CD4-positive, CD25-positive, alpha-beta regulatory T cell (primary cell): ENCODE measurements around the gene ZNRF3. TPM values are rescaled to one million over a fixed set of nuclear protein-coding genes. Genes with fewer than 3 reads are reported as not detected.
"Not testable (repeated sequence)": the region's sequence is repeated elsewhere in the genome, so short reads cannot be mapped to it uniquely, and the experiment has no call there.

Experiments
- ATAC-seq, 2 donors: fragments of 150-1000 bp; cut with Tn5 transposase; one replicate each; pipeline ENCODE4 v1.10.0; 2021; ENCODE audit warnings: low read depth in 2 of 2, moderate number of reproducible peaks in 2 of 2, moderate library complexity in 1 of 2
- DNase-seq, 3 donors: peaks; one replicate each; pipeline versions ENCODE4 v3.0.0 to v3.0.0-alpha.2; 2012 to 2022; ENCODE audit warnings: mixed read lengths in 1 of 3
- H3K27ac ChIP-seq: one replicate; pipeline ENCODE4 v1.7.0; 2013; ENCODE audit warnings: mild to moderate bottlenecking, low read length; ENCODE audit not compliant: insufficient read depth, poor library complexity, severe bottlenecking
- H3K27me3 ChIP-seq: one replicate; pipeline ENCODE4 v1.7.0; 2013; ENCODE audit warnings: low read length; ENCODE audit not compliant: control insufficient read depth, insufficient read depth
- H3K36me3 ChIP-seq: one replicate; pipeline ENCODE4 v1.7.0; 2013; ENCODE audit warnings: mild to moderate bottlenecking, low read length, moderate library complexity; ENCODE audit not compliant: control insufficient read depth, insufficient read depth
- H3K4me1 ChIP-seq: 2 replicates; pipeline ENCODE4 v1.7.0; 2013; ENCODE audit warnings: mild to moderate bottlenecking, low read length; ENCODE audit not compliant: insufficient read depth, control insufficient read depth, poor library complexity, severe bottlenecking
- H3K4me3 ChIP-seq: one replicate; pipeline ENCODE4 v1.7.0; 2013; ENCODE audit warnings: low read depth, mild to moderate bottlenecking, low read length, moderate library complexity
- H3K9me3 ChIP-seq, 2 experiments: 1 replicate in 1 of 2; 2 replicates in 1 of 2; pipeline ENCODE4 v1.7.0; 2013; ENCODE audit warnings: low read length in 2 of 2, mild to moderate bottlenecking in 1 of 2, moderate library complexity in 1 of 2; ENCODE audit not compliant: control insufficient read depth in 2 of 2
- H3K27ac Mint-ChIP-seq, 3 donors: one replicate each; pipeline ENCODE4 v1.8.0; 2020 to 2022; ENCODE audit warnings: mild to moderate bottlenecking in 3 of 3, mixed read lengths in 3 of 3, moderate library complexity in 2 of 3
- H3K27me3 Mint-ChIP-seq: one replicate; pipeline ENCODE4 v1.8.0; 2022; ENCODE audit warnings: mild to moderate bottlenecking, mixed read lengths
- H3K36me3 Mint-ChIP-seq: one replicate; pipeline ENCODE4 v1.8.0; 2020; ENCODE audit warnings: mixed read lengths
- H3K4me1 Mint-ChIP-seq, 4 donors: one replicate each; pipeline ENCODE4 v1.8.0; 2020 to 2022; ENCODE audit warnings: mixed read lengths in 4 of 4, mild to moderate bottlenecking in 1 of 4
- H3K4me3 Mint-ChIP-seq, 4 donors: one replicate each; pipeline ENCODE4 v1.8.0; 2020 to 2022; ENCODE audit warnings: mild to moderate bottlenecking in 4 of 4, mixed read lengths in 4 of 4, moderate library complexity in 3 of 4
- H3K9me3 Mint-ChIP-seq, 7 donors: one replicate each; pipeline ENCODE4 v1.8.0; 2020 to 2022; ENCODE audit warnings: mixed read lengths in 7 of 7, mild to moderate bottlenecking in 3 of 7, moderate library complexity in 2 of 7
- polyA plus RNA-seq, 4 donors: library from polyadenylated mRNA; unstranded; fragments of 300-500 nt; fragmentation: Illumina TruSeq; gene quantifications; one replicate each; pipeline ENCODE4 v1.2.3, GENCODE V29; 2021
- total RNA-seq: library from RNA; stranded (reverse); gene quantifications from one replicate; pipeline ENCODE4 v1.2.3, GENCODE V29; 2022

The ZNRF3 gene
- total and polyA plus RNA-seq, 5 donors from 2014 or later = 0.06 to 0.35 (median 0.24) TPM

GRCh38 chr22:28903080-28903479 is 19.7 kb downstream of the ZNRF3 start:
- no peaks in the 10 kb centered on the region for H3K36me3 ChIP-seq
- no peak overlapping the region for H3K4me3 ChIP-seq
- H3K27me3 ChIP-seq = no peaks in the 10 kb centered on the region
- H3K9me3 Mint-ChIP-seq = no peaks in the 10 kb centered on the region
- peaks cover 5% of the 10 kb centered on the region for H3K27me3 Mint-ChIP-seq
- H3K4me3 Mint-ChIP-seq = no peak overlapping the region
- H3K9me3 ChIP-seq = no peaks in the 10 kb centered on the region
- H3K36me3 Mint-ChIP-seq = no peaks in the 10 kb centered on the region
- peaks cover 14% of the 10 kb centered on the region for H3K4me1 ChIP-seq
- no peak overlapping the region for H3K27ac ChIP-seq
- H3K4me1 Mint-ChIP-seq = peaks cover 3 to 27% (median 10%) of the 10 kb centered on the region in 4 donors
- DNase-seq = no peak
- no peak for ATAC-seq
- H3K27ac Mint-ChIP-seq = no peak overlapping the region

DNA sequence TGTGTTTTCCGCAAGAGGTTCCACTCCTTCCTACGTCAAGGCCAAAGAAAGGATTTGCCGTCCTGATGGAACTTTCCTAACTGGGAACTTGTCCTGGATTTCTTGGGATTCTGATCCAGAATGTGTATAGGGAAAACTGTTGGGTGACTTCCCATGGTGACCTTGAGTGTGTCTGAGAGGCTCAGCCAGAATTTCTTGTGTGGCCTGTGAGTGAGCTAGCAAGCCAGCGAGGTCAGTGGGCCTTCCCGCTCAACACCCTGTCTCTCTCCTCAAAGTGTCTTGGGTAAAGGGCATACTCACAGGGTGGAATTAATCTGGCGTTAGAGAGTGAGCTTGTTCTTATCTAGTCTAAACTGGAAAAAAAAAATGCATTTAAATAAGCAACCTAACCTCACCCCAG is 20.4 kb downstream of the ZNRF3 start:
- H3K4me3 ChIP-seq = no peak overlapping the region
- DNase-seq = no peak
- H3K4me1 ChIP-seq = peaks cover 11% of the 10 kb centered on the region
- Mint-ChIP-seq H3K36me3 (no peaks in the 10 kb centered on the region), H3K27me3 (peaks cover 11% of the 10 kb centered on the region), H3K9me3 (no peaks in the 10 kb centered on the region), H3K4me1 (peaks cover 4 to 31% (median 13%) of the 10 kb centered on the region in 4 donors), H3K4me3 (no peak overlapping the region), H3K27ac (no peak overlapping the region)
- no peaks in the 10 kb centered on the region for H3K36me3 ChIP-seq
- no peaks in the 10 kb centered on the region for H3K27me3 ChIP-seq
- no peaks in the 10 kb centered on the region for H3K9me3 ChIP-seq
- no peak for ATAC-seq
- H3K27ac ChIP-seq = no peak overlapping the region

GRCh38 chr22:28904211-28904896 is 21.0 kb downstream of the ZNRF3 start:
- no peak overlapping the region for H3K4me3 ChIP-seq

DNA sequence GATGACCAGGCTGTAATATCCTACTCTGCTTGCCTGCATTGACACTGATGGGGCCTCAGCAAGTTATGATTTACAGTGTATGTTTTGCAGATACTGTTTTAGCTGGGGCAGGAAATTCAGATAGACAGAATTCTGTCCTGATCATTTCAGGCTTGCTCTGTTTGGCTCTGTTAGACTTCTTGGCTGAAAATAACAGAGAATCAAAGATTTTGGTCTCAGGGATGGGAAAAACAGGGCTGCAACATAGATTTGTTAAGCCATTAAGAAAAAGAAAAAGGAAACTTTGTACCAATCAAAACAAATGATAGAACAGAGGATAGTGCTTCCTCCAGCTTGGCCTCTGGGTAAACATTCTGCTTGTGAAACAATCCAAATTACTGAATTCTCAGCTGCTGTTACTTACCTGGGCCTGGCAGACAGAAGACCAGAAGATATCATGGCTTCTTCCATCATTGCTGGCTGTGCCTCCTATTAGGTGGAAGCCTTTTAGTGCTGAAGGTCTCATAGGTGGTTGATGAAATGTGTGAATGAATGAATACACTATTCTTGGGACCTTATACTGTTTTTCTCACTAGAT is 22.0 kb downstream of the ZNRF3 start:
- ATAC-seq = no peak
- Mint-ChIP-seq H3K9me3 (no peaks in the 10 kb centered on the region), H3K4me3 (no peak overlapping the region), H3K4me1 (peaks cover 4 to 25% (median 12%) of the 10 kb centered on the region in 4 donors), H3K27me3 (peaks cover 12% of the 10 kb centered on the region), H3K27ac (peak overlapping the region in 1 of 3 donors; percentile 41), H3K36me3 (no peaks in the 10 kb centered on the region)
- Histone ChIP-seq H3K4me1 (no peaks in the 10 kb centered on the region), H3K27ac (no peak overlapping the region), H3K27me3 (no peaks in the 10 kb centered on the region), H3K36me3 (no peaks in the 10 kb centered on the region), H3K4me3 (no peak overlapping the region), H3K9me3 (no peaks in the 10 kb centered on the region)
- no peak for DNase-seq

More at GRCh38 chr22:28904211-28904896, 21.0 kb downstream of the ZNRF3 start:
- ATAC-seq (no peak), DNase-seq (no peak)
- no peaks in the 10 kb centered on the region for H3K36me3 Mint-ChIP-seq
- H3K27ac ChIP-seq = no peak overlapping the region
- H3K4me3 Mint-ChIP-seq = no peak overlapping the region
- no peaks in the 10 kb centered on the region for H3K9me3 ChIP-seq
- H3K27me3 Mint-ChIP-seq = peaks cover 12% of the 10 kb centered on the region
- H3K27ac Mint-ChIP-seq = no peak overlapping the region
- no peaks in the 10 kb centered on the region for H3K36me3 ChIP-seq
- peaks cover 5% of the 10 kb centered on the region for H3K4me1 ChIP-seq
- no peaks in the 10 kb centered on the region for H3K9me3 Mint-ChIP-seq
- peaks cover 4 to 31% (median 15%) of the 10 kb centered on the region in 4 donors for H3K4me1 Mint-ChIP-seq
- H3K27me3 ChIP-seq = no peaks in the 10 kb centered on the region

DNA sequence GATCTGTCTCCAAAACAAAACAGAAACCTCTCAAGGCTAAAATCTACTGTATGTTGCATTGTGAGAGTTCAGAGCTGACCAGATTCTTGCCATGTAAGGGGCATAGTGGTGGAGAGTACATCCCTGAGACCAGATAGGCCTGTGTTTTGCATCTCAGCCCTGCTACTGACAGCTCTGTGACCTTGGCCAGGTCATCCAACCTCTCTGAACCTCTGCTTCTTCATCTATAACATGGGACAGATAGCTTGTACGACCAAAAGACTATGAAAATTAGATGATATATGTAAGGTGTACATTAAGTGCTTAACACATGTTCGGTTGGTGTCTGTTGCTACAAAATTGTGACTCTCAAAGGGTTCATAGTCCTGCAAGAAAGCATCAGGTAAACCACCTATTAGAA is 22.9 kb downstream of the ZNRF3 start:
- Histone ChIP-seq H3K4me3 (no peak overlapping the region), H3K9me3 (no peaks in the 10 kb centered on the region), H3K4me1 (no peaks in the 10 kb centered on the region), H3K27me3 (no peaks in the 10 kb centered on the region), H3K36me3 (no peaks in the 10 kb centered on the region), H3K27ac (no peak overlapping the region)
- peaks cover 4 to 21% (median 11%) of the 10 kb centered on the region in 4 donors for H3K4me1 Mint-ChIP-seq
- no peaks in the 10 kb centered on the region for H3K9me3 Mint-ChIP-seq
- no peak overlapping the region for H3K4me3 Mint-ChIP-seq
- no peak for DNase-seq
- no peak for ATAC-seq
- no peaks in the 10 kb centered on the region for H3K36me3 Mint-ChIP-seq
- no peak overlapping the region for H3K27ac Mint-ChIP-seq
- H3K27me3 Mint-ChIP-seq = peaks cover 12% of the 10 kb centered on the region

DNA sequence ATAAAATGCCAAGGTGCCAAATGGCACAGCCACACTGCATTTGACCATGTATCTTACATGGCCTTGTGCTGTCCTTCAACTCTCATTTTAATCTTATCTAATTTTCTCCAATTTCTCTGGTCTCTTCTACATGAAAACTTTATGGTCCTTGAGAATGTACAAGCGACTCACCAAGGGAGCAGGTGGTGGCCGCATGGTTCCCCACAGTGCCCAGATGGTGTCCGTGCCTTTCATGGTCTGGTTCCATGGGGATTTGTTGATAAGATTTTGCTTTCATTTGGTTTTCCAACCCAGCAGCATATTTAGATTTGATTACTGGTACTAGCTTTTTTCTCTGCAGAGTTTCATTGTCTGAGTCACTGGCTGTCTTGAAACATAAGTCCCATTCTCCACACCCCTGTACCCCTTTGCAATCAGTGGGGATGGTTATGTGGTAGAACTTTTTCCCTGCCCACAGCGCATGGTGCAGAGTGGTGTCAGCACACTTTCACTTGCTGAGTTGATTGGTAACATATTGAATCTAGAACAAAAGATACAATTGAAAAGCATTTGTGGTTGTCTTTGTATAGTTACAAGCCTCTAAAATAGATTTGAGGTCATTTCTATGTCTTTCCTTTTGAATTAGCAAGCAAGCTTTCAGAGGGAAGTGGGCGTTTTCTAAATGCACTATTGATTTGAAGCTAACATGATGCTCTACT is 24.1 kb downstream of the ZNRF3 start:
- Histone ChIP-seq H3K9me3 (no peaks in the 10 kb centered on the region), H3K27ac (no peak overlapping the region), H3K4me3 (no peak overlapping the region), H3K36me3 (no peaks in the 10 kb centered on the region), H3K27me3 (no peaks in the 10 kb centered on the region), H3K4me1 (no peaks in the 10 kb centered on the region)
- Mint-ChIP-seq H3K9me3 (no peaks in the 10 kb centered on the region), H3K36me3 (no peaks in the 10 kb centered on the region), H3K4me3 (no peak overlapping the region), H3K4me1 (peaks cover 4 to 21% (median 11%) of the 10 kb centered on the region in 4 donors), H3K27me3 (peaks cover 12% of the 10 kb centered on the region), H3K27ac (no peak overlapping the region)
- ATAC-seq = no peak
- no peak for DNase-seq

DNA sequence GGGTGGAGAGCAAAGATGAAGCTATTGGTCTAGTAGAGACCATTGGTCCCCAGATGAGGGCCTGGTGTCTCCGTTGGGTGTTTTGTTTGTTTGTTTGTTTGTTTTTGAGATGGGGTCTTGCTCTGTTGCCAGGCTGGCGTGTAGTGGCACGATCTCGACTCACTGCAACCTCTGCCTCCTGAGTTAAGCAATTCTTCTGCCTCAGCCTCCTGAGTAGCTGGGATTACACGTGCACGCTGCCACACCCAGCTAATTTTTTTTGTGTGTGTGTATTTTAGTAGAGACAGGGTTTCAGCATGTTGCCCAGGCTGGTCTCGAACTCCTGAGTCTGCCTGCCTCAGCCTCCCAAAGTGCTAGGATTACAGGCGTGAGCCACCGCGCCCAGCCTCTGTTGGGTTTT is 25.4 kb downstream of the ZNRF3 start:
- not testable (repeated sequence) for H3K4me3 ChIP-seq, H3K9me3 Mint-ChIP-seq, ATAC-seq, H3K4me1 ChIP-seq, DNase-seq, H3K4me3 Mint-ChIP-seq, H3K27ac ChIP-seq, H3K27ac Mint-ChIP-seq, H3K9me3 ChIP-seq, H3K27me3 ChIP-seq, H3K36me3 Mint-ChIP-seq, H3K36me3 ChIP-seq
- peaks cover 4 to 21% (median 11%) of the 10 kb centered on the region in 4 donors for H3K4me1 Mint-ChIP-seq
- peaks cover 12% of the 10 kb centered on the region for H3K27me3 Mint-ChIP-seq
